PFSK-1 (cell line): Measurements from ENCODE around the gene EHF.

ENCODE experiments used
- FOXP2 ChIP-seq: optimal IDR thresholded peaks from 2 replicates; pipeline ENCODE3; 2011; ENCODE audit warnings: borderline replicate concordance, control low read depth, inconsistent platforms; ENCODE audit not compliant: insufficient read depth; ENCODE audit errors: extremely low read length, extremely low read depth
- POLR2AphosphoS5 ChIP-seq: IDR thresholded peaks from 2 replicates; pipeline ENCODE4 v1.6.1; 2012; ENCODE audit warnings: low read depth, mild to moderate bottlenecking, control low read depth, low read length, moderate library complexity
- SIN3A ChIP-seq: IDR thresholded peaks from 2 replicates; pipeline ENCODE4 v1.6.1; 2012; ENCODE audit warnings: mild to moderate bottlenecking, low read length, moderate library complexity, borderline replicate concordance; ENCODE audit not compliant: insufficient read depth
- TAF1 ChIP-seq: IDR thresholded peaks from 2 replicates; pipeline ENCODE4 v1.6.1; 2012; ENCODE audit warnings: low read length, control low read depth, borderline replicate concordance; ENCODE audit not compliant: insufficient read depth
- TF ChIP-seq, protein P1 (sequence below), 2 experiments: IDR thresholded peaks; 2 replicates each; pipeline versions ENCODE4 v1.6.1 to v1.8.0; 2011 to 2012; ENCODE audit warnings: low read depth in 2 of 2, low read length in 2 of 2, control low read depth in 1 of 2, inconsistent platforms in 1 of 2, mild to moderate bottlenecking in 1 of 2, moderate library complexity in 1 of 2; ENCODE audit not compliant: insufficient read depth in 1 of 2

The EHF gene

DNA sequence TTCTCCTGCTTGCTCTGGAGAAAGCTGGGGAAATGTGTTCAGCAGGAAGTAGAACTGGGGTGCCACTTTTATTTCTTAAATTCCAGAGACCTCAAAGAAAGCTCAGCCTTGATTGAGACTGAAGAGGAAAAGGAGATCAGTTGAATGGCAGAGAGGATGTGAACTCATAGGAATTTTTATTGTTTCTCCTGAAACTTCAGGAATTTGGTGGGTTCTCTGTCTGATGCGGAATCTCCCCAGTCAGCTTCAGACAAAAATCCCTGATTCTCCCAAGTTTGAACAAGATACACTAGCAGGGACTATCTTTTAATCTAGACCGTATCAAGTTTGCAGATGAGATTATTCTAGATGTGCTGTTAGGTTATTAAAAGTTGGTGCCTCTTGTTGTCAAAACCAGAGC lies 23.0 kb downstream of the EHF start:
- TF ChIP-seq TAF1 (no peak), FOXP2 (no peak), POLR2AphosphoS5 (no peak), SIN3A (no peak)
- TF ChIP-seq, protein P1, sequence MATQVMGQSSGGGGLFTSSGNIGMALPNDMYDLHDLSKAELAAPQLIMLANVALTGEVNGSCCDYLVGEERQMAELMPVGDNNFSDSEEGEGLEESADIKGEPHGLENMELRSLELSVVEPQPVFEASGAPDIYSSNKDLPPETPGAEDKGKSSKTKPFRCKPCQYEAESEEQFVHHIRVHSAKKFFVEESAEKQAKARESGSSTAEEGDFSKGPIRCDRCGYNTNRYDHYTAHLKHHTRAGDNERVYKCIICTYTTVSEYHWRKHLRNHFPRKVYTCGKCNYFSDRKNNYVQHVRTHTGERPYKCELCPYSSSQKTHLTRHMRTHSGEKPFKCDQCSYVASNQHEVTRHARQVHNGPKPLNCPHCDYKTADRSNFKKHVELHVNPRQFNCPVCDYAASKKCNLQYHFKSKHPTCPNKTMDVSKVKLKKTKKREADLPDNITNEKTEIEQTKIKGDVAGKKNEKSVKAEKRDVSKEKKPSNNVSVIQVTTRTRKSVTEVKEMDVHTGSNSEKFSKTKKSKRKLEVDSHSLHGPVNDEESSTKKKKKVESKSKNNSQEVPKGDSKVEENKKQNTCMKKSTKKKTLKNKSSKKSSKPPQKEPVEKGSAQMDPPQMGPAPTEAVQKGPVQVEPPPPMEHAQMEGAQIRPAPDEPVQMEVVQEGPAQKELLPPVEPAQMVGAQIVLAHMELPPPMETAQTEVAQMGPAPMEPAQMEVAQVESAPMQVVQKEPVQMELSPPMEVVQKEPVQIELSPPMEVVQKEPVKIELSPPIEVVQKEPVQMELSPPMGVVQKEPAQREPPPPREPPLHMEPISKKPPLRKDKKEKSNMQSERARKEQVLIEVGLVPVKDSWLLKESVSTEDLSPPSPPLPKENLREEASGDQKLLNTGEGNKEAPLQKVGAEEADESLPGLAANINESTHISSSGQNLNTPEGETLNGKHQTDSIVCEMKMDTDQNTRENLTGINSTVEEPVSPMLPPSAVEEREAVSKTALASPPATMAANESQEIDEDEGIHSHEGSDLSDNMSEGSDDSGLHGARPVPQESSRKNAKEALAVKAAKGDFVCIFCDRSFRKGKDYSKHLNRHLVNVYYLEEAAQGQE (IDR thresholded peaks at IDR 0.05; ENCODE audit: insufficient read depth in 1 of 2, low read depth in 2 of 2, low read length in 2 of 2) = no peak

DNA sequence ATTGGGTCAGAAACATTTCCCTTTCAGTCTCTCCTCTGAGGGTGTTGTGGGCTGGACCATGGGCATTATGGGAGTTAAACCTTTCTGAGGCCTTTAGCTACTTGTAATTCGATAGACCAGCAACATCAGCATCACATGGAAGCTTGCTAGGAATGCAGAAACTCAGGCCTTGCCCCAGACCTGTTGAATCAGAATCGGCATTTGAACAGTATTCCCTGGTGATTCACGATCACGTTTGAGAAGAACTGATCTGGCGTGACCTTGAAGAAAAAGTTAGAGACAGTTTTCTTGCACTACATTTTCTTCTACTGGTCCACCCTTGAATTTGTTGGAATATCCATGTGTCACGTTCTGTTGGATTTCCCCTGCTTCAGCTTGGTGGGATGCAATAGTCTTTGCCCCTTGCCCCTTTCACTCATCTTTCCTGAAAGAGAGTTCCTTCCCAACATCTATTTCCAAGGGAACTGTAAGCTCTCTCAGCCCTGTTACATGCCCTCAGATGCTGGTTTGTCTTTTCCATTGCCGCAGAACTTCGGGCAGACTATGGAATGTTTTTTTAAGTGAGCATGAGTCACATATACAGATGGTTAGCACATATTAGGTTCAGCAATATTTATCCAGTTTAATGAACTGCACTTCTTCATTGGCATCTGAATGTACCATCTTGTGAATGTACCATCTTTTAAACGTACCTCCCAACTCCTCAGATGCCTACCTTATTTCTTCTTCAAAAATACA lies 23.9 kb downstream of the EHF start:
- TF ChIP-seq FOXP2 (no peak), POLR2AphosphoS5 (no peak), SIN3A (no peak), TAF1 (no peak)
- TF ChIP-seq, protein P1 (IDR thresholded peaks at IDR 0.05; ENCODE audit: insufficient read depth in 1 of 2, low read depth in 2 of 2, low read length in 2 of 2) = no peak

DNA sequence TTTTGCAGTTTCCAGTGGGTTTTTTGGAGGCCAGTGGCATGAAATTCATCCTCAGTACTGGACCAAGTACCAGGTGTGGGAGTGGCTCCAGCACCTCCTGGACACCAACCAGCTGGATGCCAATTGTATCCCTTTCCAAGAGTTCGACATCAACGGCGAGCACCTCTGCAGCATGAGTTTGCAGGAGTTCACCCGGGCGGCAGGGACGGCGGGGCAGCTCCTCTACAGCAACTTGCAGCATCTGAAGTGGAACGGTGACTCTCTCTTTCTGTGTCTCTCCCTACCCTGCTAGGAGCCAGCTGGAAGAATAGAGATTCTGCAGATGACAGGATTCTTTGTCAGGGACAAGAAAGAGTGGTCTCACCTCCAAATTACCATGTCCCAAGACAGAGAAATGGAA lies 25.5 kb downstream of the EHF start:
- TF ChIP-seq FOXP2 = no peak
- TF ChIP-seq SIN3A = no peak
- TF ChIP-seq, protein P1 (IDR thresholded peaks at IDR 0.05; ENCODE audit: insufficient read depth in 1 of 2, low read depth in 2 of 2, low read length in 2 of 2) = no peak
- no peak for TF ChIP-seq TAF1
- no peak for TF ChIP-seq POLR2AphosphoS5

DNA sequence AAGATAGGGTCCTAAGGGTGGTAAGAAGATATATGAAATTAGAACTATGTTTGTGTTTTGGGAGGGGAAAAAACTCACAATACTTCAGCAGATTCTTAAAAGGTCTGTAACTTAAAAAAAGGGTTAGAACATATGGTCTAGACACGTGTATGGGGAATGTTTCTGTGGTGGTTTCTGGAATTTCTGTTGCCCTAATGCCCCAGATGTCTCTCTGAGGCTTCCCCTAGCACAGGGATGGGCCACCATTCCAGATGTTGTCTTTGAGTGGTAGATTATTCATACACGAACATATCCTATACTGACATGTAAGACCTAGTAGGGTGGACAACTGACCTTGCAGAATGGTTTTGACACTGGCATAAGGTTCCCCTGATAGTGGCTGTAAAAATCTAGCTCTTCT lies 26.2 kb downstream of the EHF start:
- TF ChIP-seq, protein P1 (IDR thresholded peaks at IDR 0.05; ENCODE audit: insufficient read depth in 1 of 2, low read depth in 2 of 2, low read length in 2 of 2) = no peak
- TF ChIP-seq FOXP2 (no peak), POLR2AphosphoS5 (no peak), TAF1 (no peak), SIN3A (no peak)
